Esophagus muscularis mucosa (tissue), 4 donors: Measurements from ENCODE around the gene GTF2H4.

ENCODE experiments used
- EP300 ChIP-seq: sonication (generic); formaldehyde crosslinking; IDR thresholded peaks from one replicate; pipeline ENCODE4 v1.6.1; 2017; ENCODE audit warnings: antibody characterized with exemption
- POLR2A ChIP-seq: fragments of 450-650 bp; IDR thresholded peaks from one replicate; pipeline ENCODE4 v1.6.1; 2017; ENCODE audit warnings: antibody characterized with exemption, moderate library complexity, mild to moderate bottlenecking, low read depth
- TF ChIP-seq, protein P1 (sequence below), 3 experiments: fragments of 200-600 bp in 2 of 3; fragments of 450-650 bp in 1 of 3; sonication (generic) in 2 of 3; IDR thresholded peaks; one replicate each; pipeline ENCODE4 v1.5.1; 2017 to 2019; ENCODE audit warnings: antibody characterized with exemption in 3 of 3, mild to moderate bottlenecking in 2 of 3, moderate library complexity in 1 of 3

DNA sequence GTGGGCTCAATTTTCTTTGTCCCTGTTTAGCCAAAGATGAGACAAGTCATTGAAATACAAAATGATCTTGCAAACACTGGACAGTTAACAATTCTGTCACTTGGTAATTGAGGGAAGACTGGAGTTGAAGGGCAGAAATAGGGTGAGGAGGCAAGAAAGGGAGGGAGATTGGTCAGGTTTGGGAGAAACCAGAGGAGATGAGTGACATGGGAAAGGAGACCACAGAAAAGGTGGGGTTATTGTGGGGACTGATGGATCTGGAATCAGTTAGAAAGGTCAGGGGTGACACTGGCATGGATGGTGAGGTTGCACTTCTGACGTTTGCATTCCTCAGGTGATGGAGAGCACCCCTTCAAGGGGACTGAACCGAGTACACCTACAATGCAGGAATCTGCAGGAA is 693 bp downstream of the GTF2H4 start:
- TF ChIP-seq, protein P1, sequence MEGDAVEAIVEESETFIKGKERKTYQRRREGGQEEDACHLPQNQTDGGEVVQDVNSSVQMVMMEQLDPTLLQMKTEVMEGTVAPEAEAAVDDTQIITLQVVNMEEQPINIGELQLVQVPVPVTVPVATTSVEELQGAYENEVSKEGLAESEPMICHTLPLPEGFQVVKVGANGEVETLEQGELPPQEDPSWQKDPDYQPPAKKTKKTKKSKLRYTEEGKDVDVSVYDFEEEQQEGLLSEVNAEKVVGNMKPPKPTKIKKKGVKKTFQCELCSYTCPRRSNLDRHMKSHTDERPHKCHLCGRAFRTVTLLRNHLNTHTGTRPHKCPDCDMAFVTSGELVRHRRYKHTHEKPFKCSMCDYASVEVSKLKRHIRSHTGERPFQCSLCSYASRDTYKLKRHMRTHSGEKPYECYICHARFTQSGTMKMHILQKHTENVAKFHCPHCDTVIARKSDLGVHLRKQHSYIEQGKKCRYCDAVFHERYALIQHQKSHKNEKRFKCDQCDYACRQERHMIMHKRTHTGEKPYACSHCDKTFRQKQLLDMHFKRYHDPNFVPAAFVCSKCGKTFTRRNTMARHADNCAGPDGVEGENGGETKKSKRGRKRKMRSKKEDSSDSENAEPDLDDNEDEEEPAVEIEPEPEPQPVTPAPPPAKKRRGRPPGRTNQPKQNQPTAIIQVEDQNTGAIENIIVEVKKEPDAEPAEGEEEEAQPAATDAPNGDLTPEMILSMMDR (IDR thresholded peaks at IDR 0.05) = no peak
- TF ChIP-seq EP300 (no peak), POLR2A (no peak)
